ENCODE data around the gene PRICKLE1. TPM values are rescaled to one million over a fixed set of nuclear protein-coding genes. Genes with fewer than 3 reads are reported as not detected.

Gene PRICKLE1
- total and polyA plus RNA-seq, 9 of the 15 experiments (the other 6 are each of a cell fraction or from before 2014, with no cell fraction given) = 0.22 to 0.85 (median 0.31) TPM

DNA sequence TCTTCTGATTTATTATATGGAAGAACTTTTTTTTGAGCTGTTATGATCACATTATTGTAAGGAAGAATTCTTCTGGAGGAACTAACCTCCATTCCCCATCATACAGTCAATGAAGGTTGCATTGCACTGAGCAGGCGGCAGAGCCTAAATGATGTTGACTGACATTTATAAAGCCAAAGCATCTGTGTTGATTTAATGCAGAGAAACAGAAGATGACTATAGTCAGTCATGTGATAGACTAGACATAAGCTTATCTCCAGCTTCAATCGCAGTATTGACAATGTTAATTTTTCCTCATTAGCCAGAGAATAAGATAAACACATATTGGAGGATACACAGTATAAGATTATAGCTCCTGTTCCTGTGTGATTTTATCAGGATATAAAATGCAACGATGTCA is 82.0 kb downstream of the PRICKLE1 start:
- in situ Hi-C loops (cut with MboI) = no loop called here
- peaks cover 14 to 18% of the 10 kb centered on the region in 2 experiments; a peak in 4 of 5 replicates for H3K27me3 ChIP-seq (ENCODE audit: control insufficient read depth in 2 of 2, insufficient read depth in 2 of 2, low read length in 2 of 2)
- H3K4me3 ChIP-seq = no peak overlapping the region
- H3K79me2 ChIP-seq (ENCODE audit: control insufficient read depth, insufficient read depth, low read length) = no peaks in the 10 kb centered on the region
- no peak overlapping the region for H3K4me2 ChIP-seq (ENCODE audit: insufficient read depth, low read length)
- no peak for DNase-seq (ENCODE audit: extremely low read depth in 1 of 4, low spot score in 3 of 4)
- BruUV-seq (replicated peaks) = no TSS peak
- H3K4me1 ChIP-seq (replicated peaks in 1 of 2; ENCODE audit: control insufficient read depth in 2 of 2, insufficient read depth in 2 of 2, low read length in 2 of 2) = no peaks in the 10 kb centered on the region
- H3K9me3 ChIP-seq (replicated peaks; ENCODE audit: control insufficient read depth, insufficient read depth, low read depth, low read length) = no peaks in the 10 kb centered on the region
- H3K9me1 ChIP-seq (ENCODE audit: control insufficient read depth, insufficient read depth, low read length) = no peaks in the 10 kb centered on the region
- H2AFZ ChIP-seq (ENCODE audit: low read depth, low read length) = no peak overlapping the region
- no peaks in the 10 kb centered on the region for H3K36me3 ChIP-seq (ENCODE audit: control insufficient read depth, insufficient read depth, low read length)
- POLR2A ChIA-PET = no interaction called here
- no peaks in the 10 kb centered on the region for H4K20me1 ChIP-seq (replicated peaks; ENCODE audit: control insufficient read depth, insufficient read depth, low read length)
- CTCF ChIA-PET (ENCODE audit: low intra/inter-chr PET ratio) = no interaction called here
- intact Hi-C loops (cut with micrococcal nuclease) = no loop called here
- H3K9ac ChIP-seq (ENCODE audit: insufficient read depth in 1 of 2, low read depth in 2 of 2, low read length in 2 of 2) = no peak overlapping the region
- TF ChIP-seq, protein P1, sequence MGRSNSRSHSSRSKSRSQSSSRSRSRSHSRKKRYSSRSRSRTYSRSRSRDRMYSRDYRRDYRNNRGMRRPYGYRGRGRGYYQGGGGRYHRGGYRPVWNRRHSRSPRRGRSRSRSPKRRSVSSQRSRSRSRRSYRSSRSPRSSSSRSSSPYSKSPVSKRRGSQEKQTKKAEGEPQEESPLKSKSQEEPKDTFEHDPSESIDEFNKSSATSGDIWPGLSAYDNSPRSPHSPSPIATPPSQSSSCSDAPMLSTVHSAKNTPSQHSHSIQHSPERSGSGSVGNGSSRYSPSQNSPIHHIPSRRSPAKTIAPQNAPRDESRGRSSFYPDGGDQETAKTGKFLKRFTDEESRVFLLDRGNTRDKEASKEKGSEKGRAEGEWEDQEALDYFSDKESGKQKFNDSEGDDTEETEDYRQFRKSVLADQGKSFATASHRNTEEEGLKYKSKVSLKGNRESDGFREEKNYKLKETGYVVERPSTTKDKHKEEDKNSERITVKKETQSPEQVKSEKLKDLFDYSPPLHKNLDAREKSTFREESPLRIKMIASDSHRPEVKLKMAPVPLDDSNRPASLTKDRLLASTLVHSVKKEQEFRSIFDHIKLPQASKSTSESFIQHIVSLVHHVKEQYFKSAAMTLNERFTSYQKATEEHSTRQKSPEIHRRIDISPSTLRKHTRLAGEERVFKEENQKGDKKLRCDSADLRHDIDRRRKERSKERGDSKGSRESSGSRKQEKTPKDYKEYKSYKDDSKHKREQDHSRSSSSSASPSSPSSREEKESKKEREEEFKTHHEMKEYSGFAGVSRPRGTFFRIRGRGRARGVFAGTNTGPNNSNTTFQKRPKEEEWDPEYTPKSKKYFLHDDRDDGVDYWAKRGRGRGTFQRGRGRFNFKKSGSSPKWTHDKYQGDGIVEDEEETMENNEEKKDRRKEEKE (IDR thresholded peaks at IDR 0.05; ENCODE audit: borderline replicate concordance in 1 of 2, control insufficient read depth in 1 of 2, low read depth in 2 of 2, low read length in 1 of 2) = no peak
- TF ChIP-seq HNRNPK (IDR thresholded peaks at IDR 0.05; ENCODE audit: low read depth, low read length, poor library complexity, severe bottlenecking) (no peak), HDAC3 (IDR thresholded peaks at IDR 0.05; ENCODE audit: borderline replicate concordance, partially characterized antibody) (no peak)
- TF ChIP-seq, protein P2, sequence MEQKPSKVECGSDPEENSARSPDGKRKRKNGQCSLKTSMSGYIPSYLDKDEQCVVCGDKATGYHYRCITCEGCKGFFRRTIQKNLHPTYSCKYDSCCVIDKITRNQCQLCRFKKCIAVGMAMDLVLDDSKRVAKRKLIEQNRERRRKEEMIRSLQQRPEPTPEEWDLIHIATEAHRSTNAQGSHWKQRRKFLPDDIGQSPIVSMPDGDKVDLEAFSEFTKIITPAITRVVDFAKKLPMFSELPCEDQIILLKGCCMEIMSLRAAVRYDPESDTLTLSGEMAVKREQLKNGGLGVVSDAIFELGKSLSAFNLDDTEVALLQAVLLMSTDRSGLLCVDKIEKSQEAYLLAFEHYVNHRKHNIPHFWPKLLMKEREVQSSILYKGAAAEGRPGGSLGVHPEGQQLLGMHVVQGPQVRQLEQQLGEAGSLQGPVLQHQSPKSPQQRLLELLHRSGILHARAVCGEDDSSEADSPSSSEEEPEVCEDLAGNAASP (IDR thresholded peaks at IDR 0.05) = no peak
- no peak for FAIRE-seq
- ATAC-seq = no peak
- 4% methylated on average over 3 of the region's 3 CpGs for WGBS (ENCODE audit: insufficient coverage, low coverage, missing lambda C conversion rate)
- H3K27ac ChIP-seq (ENCODE audit: extremely low read depth, low read depth, low read length) = no peak overlapping the region
